HL-60 (cell line): ENCODE results near the gene ART1.

Experiments
- DNase-seq, 2 experiments: peaks; one replicate each; pipeline ENCODE4 v3.0.0-alpha.2; 2010 to 2020; ENCODE audit warnings: low read depth in 1 of 2, low spot score in 1 of 2
- H3K27ac ChIP-seq: fragments of 250-450 bp; sonication (Bioruptor Pico); replicated peaks from 2 replicates; pipeline ENCODE4 v1.5.1; 2020; ENCODE audit warnings: mild to moderate bottlenecking, moderate library complexity
- H3K27me3 ChIP-seq: fragments of 250-450 bp; sonication (Bioruptor Pico); 2 replicates; pipeline ENCODE4 v1.5.1; 2021; ENCODE audit warnings: mild to moderate bottlenecking, moderate library complexity; ENCODE audit not compliant: insufficient read depth, poor library complexity, severe bottlenecking
- H3K4me3 ChIP-seq: replicated peaks from 2 replicates; pipeline ENCODE4 v1.5.1; 2011; ENCODE audit warnings: mild to moderate bottlenecking, control low read depth, low read length; ENCODE audit not compliant: insufficient read depth
- CTCF ChIP-seq: IDR thresholded peaks from one replicate; pipeline ENCODE4 v1.5.1; 2011; ENCODE audit warnings: low read length, control low read depth, inconsistent platforms; ENCODE audit not compliant: insufficient read depth
- GABPA ChIP-seq: IDR thresholded peaks from 2 replicates; pipeline ENCODE4 v1.6.1; 2012; ENCODE audit warnings: low read depth
- POLR2AphosphoS5 ChIP-seq: IDR thresholded peaks from 2 replicates; pipeline ENCODE4 v1.6.1; 2012; ENCODE audit warnings: low read depth
- REST ChIP-seq: IDR thresholded peaks from 2 replicates; pipeline ENCODE4 v1.6.1; 2012; ENCODE audit warnings: low read depth; ENCODE audit not compliant: insufficient replicate concordance
- SPI1 ChIP-seq: IDR thresholded peaks from 2 replicates; pipeline ENCODE4 v1.6.1; 2012; ENCODE audit warnings: low read depth, mild to moderate bottlenecking, borderline replicate concordance

The ART1 gene

GRCh38 chr11:3611976-3612678 lies 32.8 kb upstream of the ART1 start:
- no peak overlapping the region for H3K4me3 ChIP-seq
- H3K27ac ChIP-seq, result no peak overlapping the region
- no peak for TF ChIP-seq POLR2AphosphoS5
- no peaks in the 10 kb centered on the region for H3K27me3 ChIP-seq
- DNase-seq, result no peak

GRCh38 chr11:3613998-3614741 lies 30.8 kb upstream of the ART1 start:
- H3K27me3 ChIP-seq, result no peaks in the 10 kb centered on the region
- H3K27ac ChIP-seq, result peak overlapping the region; percentile 68
- TF ChIP-seq REST (no peak), SPI1 (peak; percentile 43; the same call in 1 of the 2 replicates), GABPA (peak; percentile 12; the same call in 1 of the 2 replicates)
- H3K4me3 ChIP-seq, result no peak overlapping the region
- DNase-seq, result peak; percentile 28 to 67

GRCh38 chr11:3614742-3615171 lies 30.2 kb upstream of the ART1 start:
- peak; percentile 35 to 93 for DNase-seq

More at GRCh38 chr11:3614742-3615171, 30.2 kb upstream of the ART1 start:
- Histone ChIP-seq H3K27ac (peak overlapping the region; percentile 68), H3K4me3 (no peak overlapping the region), H3K27me3 (no peaks in the 10 kb centered on the region)
- TF ChIP-seq SPI1 (peak; percentile 55; the same call in 1 of the 2 replicates), CTCF (no peak), REST (no peak), GABPA (no peak), POLR2AphosphoS5 (peak; percentile 72; the same call in 1 of the 2 replicates)
